Smooth muscle cell (in vitro differentiated cells): ENCODE measurements around the gene RAD17. TPM values are rescaled to one million over a fixed set of nuclear protein-coding genes. Genes with fewer than 3 reads are reported as not detected.

Experiments
- DNase-seq: peaks from one replicate; lab custom pipeline; 2025; ENCODE audit not compliant: unreplicated experiment; lab: John Stamatoyannopoulos, UW
- H2AFZ ChIP-seq: fragments of 200-600 bp; sonication (generic); 2 replicates; pipeline ENCODE4 v1.6.0; 2016; ENCODE audit warnings: antibody characterized with exemption, low read depth, mild to moderate bottlenecking
- H3F3A ChIP-seq: fragments of 200-600 bp; sonication (generic); 2 replicates; pipeline ENCODE4 v1.6.0; 2017; ENCODE audit warnings: antibody characterized with exemption, low read depth
- H3K27ac ChIP-seq: fragments of 200-600 bp; sonication (generic); 2 replicates; pipeline ENCODE4 v1.5.1; 2016; ENCODE audit warnings: low read depth, mild to moderate bottlenecking
- H3K27me3 ChIP-seq: fragments of 200-600 bp; sonication (generic); 2 replicates; pipeline ENCODE4 v1.6.1; 2016; ENCODE audit warnings: low read depth, mild to moderate bottlenecking
- H3K36me3 ChIP-seq: fragments of 200-600 bp; sonication (generic); 2 replicates; pipeline ENCODE4 v1.5.1; 2016; ENCODE audit warnings: low read depth
- H3K4me1 ChIP-seq: fragments of 200-600 bp; sonication (generic); 2 replicates; pipeline ENCODE4 v1.5.1; 2016; ENCODE audit warnings: low read depth
- H3K4me2 ChIP-seq: fragments of 200-600 bp; sonication (generic); 2 replicates; pipeline ENCODE4 v1.6.0; 2016; ENCODE audit warnings: mild to moderate bottlenecking
- H3K4me3 ChIP-seq: fragments of 200-600 bp; sonication (generic); 2 replicates; pipeline ENCODE4 v1.5.1; 2016; ENCODE audit warnings: mild to moderate bottlenecking
- H3K79me2 ChIP-seq: fragments of 200-600 bp; sonication (generic); 2 replicates; pipeline ENCODE4 v1.6.0; 2016; ENCODE audit warnings: low read depth, mild to moderate bottlenecking
- H3K9ac ChIP-seq: fragments of 200-600 bp; sonication (generic); 2 replicates; pipeline ENCODE4 v1.6.0; 2016; ENCODE audit warnings: low read depth
- H3K9me3 ChIP-seq: fragments of 200-600 bp; sonication (generic); replicated peaks from 2 replicates; pipeline ENCODE4 v1.5.1; 2016; ENCODE audit warnings: low read depth
- H4K20me1 ChIP-seq: fragments of 200-600 bp; sonication (generic); 2 replicates; pipeline ENCODE4 v1.6.0; 2016; ENCODE audit warnings: low read depth
- CTCF ChIP-seq: fragments of 200-600 bp; sonication (generic); IDR thresholded peaks from 2 replicates; pipeline ENCODE4 v1.5.1; 2017; ENCODE audit warnings: borderline replicate concordance, mild to moderate bottlenecking, antibody characterized with exemption; ENCODE audit not compliant: insufficient read depth, poor library complexity, severe bottlenecking
- WGBS: methylation state at CpG from one replicate; pipeline ENCODE4 v1.1.7; 2016; ENCODE audit warnings: low lambda C conversion rate; 5-methylcytosine and 5-hydroxymethylcytosine counted together
- polyA plus RNA-seq: library from polyadenylated mRNA; unstranded; fragments of >200 nt; fragmentation: Nextera tagmentation; extraction: Ambion mirVana; gene quantifications from 2 replicates; pipeline ENCODE4 v1.2.1, GENCODE V29; 2016
- total RNA-seq: library from RNA; depleted of rRNA; stranded (reverse); fragments of >200 nt; gene quantifications from 2 replicates; pipeline ENCODE4 v1.2.3, GENCODE V29; 2014

RAD17 gene
- total and polyA plus RNA-seq, 2 experiments from 2014 or later = 16.2 to 23.9 TPM

GRCh38 chr5:69378376-69378775 is 8.8 kb downstream of the RAD17 start:
- no peak overlapping the region for H3K27ac ChIP-seq
- H4K20me1 ChIP-seq = no peaks in the 10 kb centered on the region
- no peak overlapping the region for H3K9ac ChIP-seq
- H3K4me1 ChIP-seq = no peaks in the 10 kb centered on the region
- no peak overlapping the region for H3K4me3 ChIP-seq
- H3K36me3 ChIP-seq = peaks cover 5% of the 10 kb centered on the region
- no peak overlapping the region for H3K4me2 ChIP-seq
- no peaks in the 10 kb centered on the region for H3F3A ChIP-seq
- no peak for DNase-seq
- no peak for TF ChIP-seq CTCF
- H3K27me3 ChIP-seq = no peaks in the 10 kb centered on the region
- no peaks in the 10 kb centered on the region for H3K79me2 ChIP-seq
- no peaks in the 10 kb centered on the region for H3K9me3 ChIP-seq
- H2AFZ ChIP-seq = no peak overlapping the region

- no peak overlapping the region for H3K27ac ChIP-seq
- no peak for TF ChIP-seq CTCF
- no peak overlapping the region for H3K9ac ChIP-seq
- no peak overlapping the region for H2AFZ ChIP-seq
- no peaks in the 10 kb centered on the region for H4K20me1 ChIP-seq
- no peak overlapping the region for H3K4me2 ChIP-seq
- H3K9me3 ChIP-seq = no peaks in the 10 kb centered on the region
- no peaks in the 10 kb centered on the region for H3K27me3 ChIP-seq
- no peaks in the 10 kb centered on the region for H3K79me2 ChIP-seq
- no peak for DNase-seq
- no peaks in the 10 kb centered on the region for H3K36me3 ChIP-seq
- H3K4me3 ChIP-seq = no peak overlapping the region
- H3F3A ChIP-seq = no peaks in the 10 kb centered on the region
- no peaks in the 10 kb centered on the region for H3K4me1 ChIP-seq
- 94% methylated on average over 15 of the region's 15 CpGs for WGBS
Measured at GRCh38 chr5:69404659-69405330, 35.2 kb downstream of the RAD17 start.

GRCh38 chr5:69414885-69415583 is 45.4 kb downstream of the RAD17 start, which contains the start of gene MARVELD2:
TSS of gene MARVELD2 (plus strand) at chr5:69415116. CDS start at chr5:69419386, 4,270 bp downstream.
- DNase-seq = peak; percentile 6

More at GRCh38 chr5:69414885-69415583, 45.4 kb downstream of the RAD17 start, which contains the start of gene MARVELD2:
- Histone ChIP-seq H3K9ac (peak within 1 kb of the TSS; percentile 56), H2AFZ (peak within 1 kb of the TSS; percentile 68), H3F3A (peaks cover 5% of the 10 kb centered on the region), H3K27me3 (peaks cover 23% of the 10 kb centered on the region), H3K4me3 (peak within 1 kb of the TSS; percentile 63), H3K9me3 (no peaks in the 10 kb centered on the region), H3K4me1 (peaks cover 8% of the 10 kb centered on the region), H4K20me1 (no peaks in the 10 kb centered on the region), H3K79me2 (no peaks in the 10 kb centered on the region), H3K4me2 (peak within 1 kb of the TSS; percentile 92), H3K36me3 (no peaks in the 10 kb centered on the region), H3K27ac (peak within 1 kb of the TSS; percentile 18)
- 3% methylated on average over 59 of the region's 78 CpGs for WGBS
- peak; percentile 15 for TF ChIP-seq CTCF
